ENCODE data around the gene XAGE3.

GRCh38 chrX:52867610-52868348, at the start of gene XAGE3:
- TF ChIP-seq, protein P1, sequence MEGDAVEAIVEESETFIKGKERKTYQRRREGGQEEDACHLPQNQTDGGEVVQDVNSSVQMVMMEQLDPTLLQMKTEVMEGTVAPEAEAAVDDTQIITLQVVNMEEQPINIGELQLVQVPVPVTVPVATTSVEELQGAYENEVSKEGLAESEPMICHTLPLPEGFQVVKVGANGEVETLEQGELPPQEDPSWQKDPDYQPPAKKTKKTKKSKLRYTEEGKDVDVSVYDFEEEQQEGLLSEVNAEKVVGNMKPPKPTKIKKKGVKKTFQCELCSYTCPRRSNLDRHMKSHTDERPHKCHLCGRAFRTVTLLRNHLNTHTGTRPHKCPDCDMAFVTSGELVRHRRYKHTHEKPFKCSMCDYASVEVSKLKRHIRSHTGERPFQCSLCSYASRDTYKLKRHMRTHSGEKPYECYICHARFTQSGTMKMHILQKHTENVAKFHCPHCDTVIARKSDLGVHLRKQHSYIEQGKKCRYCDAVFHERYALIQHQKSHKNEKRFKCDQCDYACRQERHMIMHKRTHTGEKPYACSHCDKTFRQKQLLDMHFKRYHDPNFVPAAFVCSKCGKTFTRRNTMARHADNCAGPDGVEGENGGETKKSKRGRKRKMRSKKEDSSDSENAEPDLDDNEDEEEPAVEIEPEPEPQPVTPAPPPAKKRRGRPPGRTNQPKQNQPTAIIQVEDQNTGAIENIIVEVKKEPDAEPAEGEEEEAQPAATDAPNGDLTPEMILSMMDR (IDR thresholded peaks at IDR 0.05) = no peak
- TF ChIP-seq EP300 (IDR thresholded peaks at IDR 0.05) (no peak), POLR2AphosphoS5 (IDR thresholded peaks at IDR 0.05) (no peak), POLR2A (IDR thresholded peaks at IDR 0.05) (no peak)

All from gastroesophageal sphincter (tissue), 3 donors.